Measurements from ENCODE around the gene TEKT5.

DNA sequence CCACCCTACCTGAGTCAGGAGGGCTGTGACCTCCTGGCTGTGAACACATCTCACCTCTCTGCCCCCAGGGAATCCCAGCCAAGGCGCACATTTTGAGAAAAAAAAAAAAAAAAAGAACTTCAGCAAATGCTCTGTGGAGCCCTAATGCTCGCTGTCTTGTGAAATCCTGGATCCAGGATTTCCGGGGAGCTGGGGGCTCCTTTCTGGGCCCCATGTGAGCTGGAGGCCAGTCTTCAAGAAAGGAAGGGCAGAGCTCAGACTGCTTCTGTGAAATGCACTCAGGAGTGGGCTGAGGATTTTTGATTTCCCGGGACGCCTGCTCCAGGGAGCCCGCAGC, 78.3 kb downstream of the TEKT5 start:
- TF ChIP-seq, protein P1, sequence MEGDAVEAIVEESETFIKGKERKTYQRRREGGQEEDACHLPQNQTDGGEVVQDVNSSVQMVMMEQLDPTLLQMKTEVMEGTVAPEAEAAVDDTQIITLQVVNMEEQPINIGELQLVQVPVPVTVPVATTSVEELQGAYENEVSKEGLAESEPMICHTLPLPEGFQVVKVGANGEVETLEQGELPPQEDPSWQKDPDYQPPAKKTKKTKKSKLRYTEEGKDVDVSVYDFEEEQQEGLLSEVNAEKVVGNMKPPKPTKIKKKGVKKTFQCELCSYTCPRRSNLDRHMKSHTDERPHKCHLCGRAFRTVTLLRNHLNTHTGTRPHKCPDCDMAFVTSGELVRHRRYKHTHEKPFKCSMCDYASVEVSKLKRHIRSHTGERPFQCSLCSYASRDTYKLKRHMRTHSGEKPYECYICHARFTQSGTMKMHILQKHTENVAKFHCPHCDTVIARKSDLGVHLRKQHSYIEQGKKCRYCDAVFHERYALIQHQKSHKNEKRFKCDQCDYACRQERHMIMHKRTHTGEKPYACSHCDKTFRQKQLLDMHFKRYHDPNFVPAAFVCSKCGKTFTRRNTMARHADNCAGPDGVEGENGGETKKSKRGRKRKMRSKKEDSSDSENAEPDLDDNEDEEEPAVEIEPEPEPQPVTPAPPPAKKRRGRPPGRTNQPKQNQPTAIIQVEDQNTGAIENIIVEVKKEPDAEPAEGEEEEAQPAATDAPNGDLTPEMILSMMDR (conservative IDR thresholded peaks at IDR 0.05; ENCODE audit: low read length), result no peak
- no peak for TF ChIP-seq EZH2phosphoT487 (IDR thresholded peaks at IDR 0.05; ENCODE audit: borderline replicate concordance)
